ENCODE measurements around the gene SH2D6. TPM values are rescaled to one million over a fixed set of nuclear protein-coding genes. Genes with fewer than 3 reads are reported as not detected.
"Not testable (repeated sequence)": the region's sequence is repeated elsewhere in the genome, so short reads cannot be mapped to it uniquely, and the experiment has no call there.

Gene SH2D6
- total and polyA plus RNA-seq, 8 donors: 0.70 to 28.1 (median 3.6) TPM

- no peaks in the 10 kb centered on the region for H3K27me3 ChIP-seq
- DNase-seq: no peak
- no peak overlapping the region for H3K4me3 ChIP-seq
- no peak for ATAC-seq
- peaks cover 5 to 14% (median 10%) of the 10 kb centered on the region in 3 donors for H3K4me1 ChIP-seq
- no peak for TF ChIP-seq CTCF (IDR thresholded peaks at IDR 0.05)
- 58 to 94% methylated on average over 1 of the region's 1 CpG for WGBS, 2 donors
- no peaks in the 10 kb centered on the region for H3K9me3 ChIP-seq
- intact Hi-C loops (cut with DNase I): loop anchor here in 1 of 3 donors (10.0 kb wide), 1 partner anchor 58 kb away; the partner anchor contains the start of gene MAT2A
- H3K36me3 ChIP-seq: no peaks in the 10 kb centered on the region
- no peak for FAIRE-seq
- H3K27ac ChIP-seq: no peak overlapping the region
Measured at GRCh38 chr2:85476624-85477023, 58.1 kb downstream of the SH2D6 start.

GRCh38 chr2:85477884-85478283 is 59.4 kb downstream of the SH2D6 start:
- no peaks in the 10 kb centered on the region for H3K9me3 ChIP-seq
- WGBS, 2 donors: 86 to 94% methylated on average over 2 of the region's 2 CpGs
- intact Hi-C loops (cut with DNase I): loop anchor here in 1 of 3 donors (10.0 kb wide), 1 partner anchor 57 kb away; the partner anchor contains the start of gene MAT2A
- no peak for DNase-seq
- ATAC-seq: no peak
- TF ChIP-seq CTCF (IDR thresholded peaks at IDR 0.05): no peak
- H3K4me1 ChIP-seq: peaks cover 0 to 5% (median 3%) of the 10 kb centered on the region in 3 donors
- H3K36me3 ChIP-seq: no peaks in the 10 kb centered on the region
- no peaks in the 10 kb centered on the region for H3K27me3 ChIP-seq
- FAIRE-seq: no peak
- no peak overlapping the region for H3K4me3 ChIP-seq
- no peak overlapping the region for H3K27ac ChIP-seq

- no peak overlapping the region for H3K4me3 ChIP-seq
- FAIRE-seq: no peak
- H3K36me3 ChIP-seq: no peaks in the 10 kb centered on the region
- no peak overlapping the region for H3K27ac ChIP-seq
- H3K4me1 ChIP-seq: peaks cover 0 to 5% (median 0%) of the 10 kb centered on the region in 3 donors
- H3K9me3 ChIP-seq: no peaks in the 10 kb centered on the region
- H3K27me3 ChIP-seq: no peaks in the 10 kb centered on the region
- WGBS, 2 donors: 82 to 84% methylated on average over 13 of the region's 13 CpGs
- TF ChIP-seq CTCF (IDR thresholded peaks at IDR 0.05): no peak
- intact Hi-C loops (cut with DNase I): no loop called here
- ATAC-seq: peak in 1 of 4 donors; percentile 24
- no peak for DNase-seq
Measured at GRCh38 chr2:85481818-85482777, 63.6 kb downstream of the SH2D6 start.

GRCh38 chr2:85484615-85485014 is 66.1 kb downstream of the SH2D6 start:
- intact Hi-C loops (cut with DNase I); H3K27ac ChIP-seq; FAIRE-seq; H3K4me1 ChIP-seq; H3K36me3 ChIP-seq; H3K27me3 ChIP-seq; DNase-seq; H3K4me3 ChIP-seq; ATAC-seq; H3K9me3 ChIP-seq: not testable (repeated sequence)
- WGBS, 2 donors: 94 to 100% methylated on average over 1 of the region's 2 CpGs

GRCh38 chr2:85485815-85486214 is 67.3 kb downstream of the SH2D6 start:
- no peak for ATAC-seq
- no peak for TF ChIP-seq CTCF (IDR thresholded peaks at IDR 0.05)
- FAIRE-seq: no peak

More at GRCh38 chr2:85485815-85486214, 67.3 kb downstream of the SH2D6 start:
- Histone ChIP-seq H3K27me3 (no peaks in the 10 kb centered on the region), H3K9me3 (no peaks in the 10 kb centered on the region), H3K36me3 (no peaks in the 10 kb centered on the region), H3K27ac (no peak overlapping the region), H3K4me3 (no peak overlapping the region), H3K4me1 (peaks cover 0 to 5% (median 0%) of the 10 kb centered on the region in 3 donors)
- DNase-seq: no peak
- WGBS, 2 donors: 95 to 96% methylated on average over 3 of the region's 3 CpGs
- intact Hi-C loops (cut with DNase I): no loop called here

Other genes starting within 250 kb of the SH2D6 start
- gene TGOLN2, start 90.7 kb upstream of the SH2D6 start, total RNA-seq: 10 to 100 TPM; 33.1 to 74.7 (median 43.1) TPM
- gene TGOLN2, start 90.7 kb upstream of the SH2D6 start, polyA plus RNA-seq: 10 to 100 TPM; 17.7 to 33.7 TPM
- 10 to 100 TPM; 24.9 to 48.3 (median 35.0) TPM for gene RETSAT, start 64.2 kb upstream of the SH2D6 start, total RNA-seq
- 10 to 100 TPM; 20.7 to 22.1 TPM for gene RETSAT, start 64.2 kb upstream of the SH2D6 start, polyA plus RNA-seq
- gene ELMOD3, start 63.9 kb upstream of the SH2D6 start, total RNA-seq: 10 to 100 TPM in 1 of 6 donors, 1 to 10 TPM in 5; 3.9 to 10.5 (median 6.6) TPM
- 10 to 100 TPM; 21.1 to 22.9 TPM for gene ELMOD3, start 63.9 kb upstream of the SH2D6 start, polyA plus RNA-seq
- gene CAPG, start 8.3 kb upstream of the SH2D6 start, total RNA-seq: 100 to 1,000 TPM in 1 of 6 donors, 10 to 100 TPM in 5; 10.9 to 111 (median 29.0) TPM
- 10 to 100 TPM; 37.6 to 41.3 TPM for gene CAPG, start 8.3 kb upstream of the SH2D6 start, polyA plus RNA-seq
- 100 to 1,000 TPM; 127 to 447 (median 246) TPM for gene MAT2A, start 120.5 kb downstream of the SH2D6 start, total RNA-seq
- 100 to 1,000 TPM; 141 to 246 TPM for gene MAT2A, start 120.5 kb downstream of the SH2D6 start, polyA plus RNA-seq
- gene GGCX, start 142.8 kb downstream of the SH2D6 start, total RNA-seq: 10 to 100 TPM; 21.7 to 43.4 (median 31.0) TPM
- 10 to 100 TPM; 15.7 to 16.2 TPM for gene GGCX, start 142.8 kb downstream of the SH2D6 start, polyA plus RNA-seq
- gene VAMP8, start 158.9 kb downstream of the SH2D6 start, total RNA-seq: 100 to 1,000 TPM in 1 of 6 donors, 10 to 100 TPM in 5; 57.7 to 109 (median 69.7) TPM
- gene VAMP8, start 158.9 kb downstream of the SH2D6 start, polyA plus RNA-seq: 100 to 1,000 TPM; 137 to 150 TPM
- gene VAMP5, start 165.7 kb downstream of the SH2D6 start, total RNA-seq: 10 to 100 TPM in 3 of 6 donors, 1 to 10 TPM in 3; 8.3 to 14.2 (median 11.1) TPM
- 10 to 100 TPM; 27.7 to 29.5 TPM for gene VAMP5, start 165.7 kb downstream of the SH2D6 start, polyA plus RNA-seq
- 10 to 100 TPM; 53.5 to 94.1 (median 60.2) TPM for gene RNF181, start 177.0 kb downstream of the SH2D6 start, total RNA-seq
- 100 to 1,000 TPM in 1 of 2 donors, 10 to 100 TPM in 1; 92.6 to 104 TPM for gene RNF181, start 177.0 kb downstream of the SH2D6 start, polyA plus RNA-seq
- 10 to 100 TPM; 14.8 to 20.8 (median 17.6) TPM for gene TMEM150A, start 184.0 kb downstream of the SH2D6 start, total RNA-seq
- 10 to 100 TPM; 36.8 to 47.6 TPM for gene TMEM150A, start 184.0 kb downstream of the SH2D6 start, polyA plus RNA-seq
- gene C2orf68, start 193.4 kb downstream of the SH2D6 start, total RNA-seq: 10 to 100 TPM; 12.3 to 27.0 (median 14.0) TPM
- gene C2orf68, start 193.4 kb downstream of the SH2D6 start, polyA plus RNA-seq: 10 to 100 TPM; 18.8 to 33.1 TPM
- 10 to 100 TPM; 14.5 to 22.6 (median 16.5) TPM for gene USP39, start 197.5 kb downstream of the SH2D6 start, total RNA-seq
- 10 to 100 TPM; 18.7 to 20.4 TPM for gene USP39, start 197.5 kb downstream of the SH2D6 start, polyA plus RNA-seq
- gene SFTPB, start 249.5 kb downstream of the SH2D6 start, total RNA-seq: 10 to 100 TPM in 1 of 6 donors, under 1 TPM in 1, not detected in 4; 0.14 to 21.6 TPM
- 1 to 10 TPM in 1 of 2 donors, under 1 TPM in 1; 0.95 to 3.1 TPM for gene SFTPB, start 249.5 kb downstream of the SH2D6 start, polyA plus RNA-seq

Data from pancreas (tissue), 10 donors.